Fibroblast of lung (primary cell): ENCODE results near the gene HELLS. TPM values are rescaled to one million over a fixed set of nuclear protein-coding genes. Genes with fewer than 3 reads are reported as not detected.
"Not testable (repeated sequence)": the region's sequence is repeated elsewhere in the genome, so short reads cannot be mapped to it uniquely, and the experiment has no call there.

Experiments
- DNase-seq, 2 donors: peaks; one replicate each; pipeline versions ENCODE4 v3.0.0 to v3.0.0-alpha.2; 2010; ENCODE audit warnings: low read depth in 2 of 2
- H2AFZ ChIP-seq: 2 replicates; pipeline ENCODE4 v1.5.1; 2012; ENCODE audit warnings: low read length, control low read depth, inconsistent platforms
- H3K27ac ChIP-seq: 2 replicates; pipeline ENCODE4 v1.5.1; 2011; ENCODE audit warnings: low read length, control low read depth; ENCODE audit not compliant: insufficient read depth
- H3K27me3 ChIP-seq: 2 replicates; pipeline ENCODE4 v1.5.1; 2011; ENCODE audit warnings: mild to moderate bottlenecking, low read length; ENCODE audit not compliant: control insufficient read depth, insufficient read depth
- H3K36me3 ChIP-seq: 2 replicates; pipeline ENCODE4 v1.5.1; 2011; ENCODE audit warnings: low read length; ENCODE audit not compliant: control insufficient read depth, insufficient read depth
- H3K4me1 ChIP-seq: 2 replicates; pipeline ENCODE4 v1.5.1; 2011; ENCODE audit warnings: low read length; ENCODE audit not compliant: control insufficient read depth, insufficient read depth; ENCODE audit errors: extremely low read depth
- H3K4me2 ChIP-seq: 2 replicates; pipeline ENCODE4 v1.5.1; 2011; ENCODE audit warnings: low read length, control low read depth; ENCODE audit not compliant: insufficient read depth; ENCODE audit errors: extremely low read depth
- H3K4me3 ChIP-seq, 4 experiments: fragments of 200-600 bp in 1 of 4; sonication (generic) in 1 of 4; replicated peaks in 1 of 4; 2 replicates each; pipeline ENCODE4 v1.5.1; 2011 to 2016; ENCODE audit warnings: low read length in 4 of 4, low read depth in 3 of 4, mild to moderate bottlenecking in 3 of 4, control low read depth in 2 of 4, inconsistent platforms in 1 of 4, mixed read lengths in 1 of 4; ENCODE audit not compliant: insufficient read depth in 1 of 4; ENCODE audit errors: control extremely low read depth in 1 of 4
- H3K79me2 ChIP-seq: 2 replicates; pipeline ENCODE4 v1.5.1; 2012; ENCODE audit warnings: mild to moderate bottlenecking, low read length, inconsistent platforms; ENCODE audit not compliant: control insufficient read depth, insufficient read depth
- H3K9ac ChIP-seq: 2 replicates; pipeline ENCODE4 v1.5.1; 2011; ENCODE audit warnings: mild to moderate bottlenecking, low read length, control low read depth; ENCODE audit not compliant: insufficient read depth
- H3K9me3 ChIP-seq: 2 replicates; pipeline ENCODE4 v1.5.1; 2012; ENCODE audit warnings: low read depth, low read length; ENCODE audit not compliant: control insufficient read depth, insufficient read depth
- H4K20me1 ChIP-seq: 2 replicates; pipeline ENCODE4 v1.5.1; 2011; ENCODE audit warnings: low read length; ENCODE audit not compliant: control insufficient read depth, insufficient read depth; ENCODE audit errors: extremely low read depth
- CTCF ChIP-seq, 2 donors: IDR thresholded peaks in 1 of 2; conservative IDR thresholded peaks in 1 of 2; 1 replicate in 1 of 2; 2 replicates in 1 of 2; pipeline ENCODE4 v1.5.1; 2011 to 2012; ENCODE audit warnings: low read length in 2 of 2, control low read depth in 1 of 2, inconsistent platforms in 1 of 2, low read depth in 1 of 2, mild to moderate bottlenecking in 1 of 2
- EZH2 ChIP-seq: IDR thresholded peaks from 2 replicates; pipeline ENCODE4 v1.5.1; 2012; ENCODE audit warnings: low read length, control low read depth, mild to moderate bottlenecking; ENCODE audit errors: missing control alignments
- polyA plus RNA-seq, 2 donors: library from polyadenylated mRNA; depleted of rRNA in 1 of 2; stranded (reverse) in 1 of 2; unstranded in 1 of 2; fragments of >200 nt; gene quantifications; 2 replicates each; pipeline ENCODE4 v1.2.1, GENCODE V29; 2011 to 2012; ENCODE audit warnings: missing spikeins in 1 of 2
- total RNA-seq: library from RNA; depleted of rRNA; stranded (reverse); fragments of >200 nt; gene quantifications from 2 replicates; pipeline ENCODE4 v1.2.1, GENCODE V29; 2014

HELLS gene
- total and polyA plus RNA-seq, 2 donors (not counting 1 experiment from before 2014, with no cell fraction given), result 5.6 to 18.3 TPM

- no peak overlapping the region for H3K27ac ChIP-seq
- TF ChIP-seq CTCF (conservative IDR thresholded peaks at IDR 0.05 in 1 of 2, IDR thresholded peaks at IDR 0.05 in 1 of 2; ENCODE audit: low read depth in 1 of 2, low read length in 2 of 2), result no peak
- no peak for TF ChIP-seq EZH2
- H3K4me1 ChIP-seq, result no peaks in the 10 kb centered on the region
Observed at GRCh38 chr10:94631077-94631875, 85.7 kb downstream of the HELLS start.

GRCh38 chr10:94632954-94633353 lies 87.4 kb downstream of the HELLS start:
- H3K27me3 ChIP-seq, result no peaks in the 10 kb centered on the region
- TF ChIP-seq CTCF (conservative IDR thresholded peaks at IDR 0.05 in 1 of 2, IDR thresholded peaks at IDR 0.05 in 1 of 2; ENCODE audit: low read depth in 1 of 2, low read length in 2 of 2), result no peak
- no peak for TF ChIP-seq EZH2
- no peaks in the 10 kb centered on the region for H3K36me3 ChIP-seq
- no peak overlapping the region for H3K27ac ChIP-seq
- no peak for DNase-seq
- no peaks in the 10 kb centered on the region for H3K4me1 ChIP-seq
- H3K4me3 ChIP-seq, result no peak overlapping the region
- no peaks in the 10 kb centered on the region for H4K20me1 ChIP-seq
- no peaks in the 10 kb centered on the region for H3K79me2 ChIP-seq
- H3K9ac ChIP-seq, result no peak overlapping the region
- no peak overlapping the region for H3K4me2 ChIP-seq
- no peaks in the 10 kb centered on the region for H3K9me3 ChIP-seq
- H2AFZ ChIP-seq, result no peak overlapping the region

More at GRCh38 chr10:94631077-94631875, 85.7 kb downstream of the HELLS start:
- Histone ChIP-seq H3K27me3 (no peaks in the 10 kb centered on the region), H4K20me1 (no peaks in the 10 kb centered on the region), H3K36me3 (no peaks in the 10 kb centered on the region), H3K9me3 (no peaks in the 10 kb centered on the region), H2AFZ (no peak overlapping the region), H3K4me3 (no peak overlapping the region), H3K79me2 (no peaks in the 10 kb centered on the region), H3K9ac (no peak overlapping the region), H3K4me2 (no peak overlapping the region)
- no peak for DNase-seq

- not testable (repeated sequence) for H3K9ac ChIP-seq, H3K36me3 ChIP-seq, H3K4me2 ChIP-seq, H2AFZ ChIP-seq, H3K4me1 ChIP-seq, DNase-seq, H4K20me1 ChIP-seq, H3K27me3 ChIP-seq, H3K79me2 ChIP-seq, H3K4me3 ChIP-seq, H3K27ac ChIP-seq, H3K9me3 ChIP-seq
Observed at GRCh38 chr10:94638097-94638496, 92.5 kb downstream of the HELLS start.
